HCT116 (cell line): ENCODE results near the gene CSF1R. TPM values are rescaled to one million over a fixed set of nuclear protein-coding genes. Genes with fewer than 3 reads are reported as not detected.

Experiments used
- ATAC-seq: fragments of 200-7000 bp; cut with Tn5 transposase; 2 replicates; pipeline ENCODE4 v1.9.1; 2020; ENCODE audit warnings: mild to moderate bottlenecking, moderate library complexity
- BruUV-seq: library from RNA; stranded (reverse); fragments of 400-500 nt; replicated peaks from 2 replicates; lab custom pipeline; 2021; lab: Mats Ljungman, UMichigan
- CTCF ChIA-PET: fragments of 300-600 bp; sonication (Branson Sonifier 250); formaldehyde crosslinking; loops from one replicate; lab custom pipeline; 2021; ENCODE audit warnings: antibody characterized with exemption; lab: Charles Lee
- POLR2A ChIA-PET: fragments of 300-600, 350-600 bp; sonication (Branson Sonifier 250); formaldehyde crosslinking; loops from one replicate; lab custom pipeline; 2021; ENCODE audit warnings: antibody characterized with exemption; lab: Charles Lee
- RAD21 ChIA-PET, 2 experiments: fragments of 300-600 bp; sonication (Branson Sonifier 250); formaldehyde crosslinking; loops; one replicate each; lab custom pipeline; 2023; ENCODE audit warnings: low total read pairs in 2 of 2; ENCODE audit not compliant: uncharacterized antibody in 2 of 2, unreplicated experiment in 2 of 2, low non-redundant PET in 1 of 2; lab: Charles Lee
- DNase-seq: peaks from one replicate; pipeline ENCODE4 v3.0.0-alpha.2; 2010; ENCODE audit warnings: low read depth, low spot score
- H2AFZ ChIP-seq: fragments of 200-600 bp; shearing (Covaris generic), sonication (generic); 2 replicates; pipeline ENCODE4 v1.6.1; 2017; ENCODE audit warnings: low read depth, mixed run types, mixed read lengths, antibody characterized with exemption, low read length; ENCODE audit not compliant: poor library complexity, severe bottlenecking
- H3K27ac ChIP-seq: 2 replicates; pipeline ENCODE4 v1.5.1; 2012; ENCODE audit warnings: low read depth, low read length
- H3K27me3 ChIP-seq: fragments of 200-600 bp; sonication (generic); 2 replicates; pipeline ENCODE4 v1.6.1; 2016; ENCODE audit warnings: mixed run types, low read length, mixed read lengths; ENCODE audit not compliant: insufficient read depth
- H3K36me3 ChIP-seq, 2 experiments: fragments of 200-500 bp in 1 of 2; fragments of 200-600 bp in 1 of 2; sonication (Bioruptor generic) in 1 of 2; sonication (generic) in 1 of 2; 2 replicates each; pipeline versions ENCODE4 v1.5.1 to v1.6.1; 2014 to 2016; ENCODE audit warnings: low read length in 2 of 2, inconsistent platforms in 1 of 2, mixed read lengths in 1 of 2, mixed run types in 1 of 2; ENCODE audit not compliant: insufficient read depth in 2 of 2, control insufficient read depth in 1 of 2
- H3K4me1 ChIP-seq, 2 experiments: fragments of 200-600 bp in 1 of 2; sonication (generic) in 1 of 2; 2 replicates each; pipeline versions ENCODE4 v1.5.1 to v1.6.1; 2012 to 2017; ENCODE audit warnings: low read length in 2 of 2, inconsistent platforms in 1 of 2, mild to moderate bottlenecking in 1 of 2, mixed read lengths in 1 of 2, mixed run types in 1 of 2, moderate library complexity in 1 of 2; ENCODE audit not compliant: insufficient read depth in 2 of 2, control insufficient read depth in 1 of 2
- H3K4me2 ChIP-seq: fragments of 200-600 bp; sonication (generic); 2 replicates; pipeline ENCODE4 v1.6.1; 2017; ENCODE audit warnings: mixed run types, low read length, mixed read lengths
- H3K4me3 ChIP-seq, 2 experiments: fragments of 200-600 bp in 1 of 2; sonication (generic) in 1 of 2; replicated peaks in 1 of 2; 2 replicates each; pipeline ENCODE4 v1.5.1; 2011 to 2016; ENCODE audit warnings: low read length in 2 of 2, control low read depth in 1 of 2, low read depth in 1 of 2, mild to moderate bottlenecking in 1 of 2, mixed read lengths in 1 of 2, mixed run types in 1 of 2
- H3K79me2 ChIP-seq: fragments of 200-600 bp; sonication (generic); 2 replicates; pipeline ENCODE4 v1.6.1; 2017; ENCODE audit warnings: mild to moderate bottlenecking, mixed run types, low read length, moderate library complexity, mixed read lengths; ENCODE audit not compliant: insufficient read depth
- H3K9ac ChIP-seq: fragments of 200-600 bp; sonication (generic); 2 replicates; pipeline ENCODE4 v1.6.1; 2016; ENCODE audit warnings: low read length, mixed read lengths
- H3K9me2 ChIP-seq: fragments of 200-600 bp; sonication (generic), shearing (Covaris generic); 2 replicates; pipeline ENCODE4 v1.6.1; 2017; ENCODE audit warnings: mixed run types, mild to moderate bottlenecking, moderate library complexity; ENCODE audit not compliant: insufficient read depth
- H3K9me3 ChIP-seq, 2 experiments: fragments of 200-500 bp in 1 of 2; fragments of 200-600 bp in 1 of 2; sonication (Bioruptor generic) in 1 of 2; sonication (generic) in 1 of 2; 2 replicates each; pipeline ENCODE4 v1.6.1; 2014 to 2017; ENCODE audit warnings: low read length in 2 of 2, mixed read lengths in 2 of 2, inconsistent platforms in 1 of 2, low read depth in 1 of 2, mild to moderate bottlenecking in 1 of 2, mixed run types in 1 of 2, moderate library complexity in 1 of 2; ENCODE audit not compliant: control insufficient read depth in 1 of 2, insufficient read depth in 1 of 2
- H4K20me1 ChIP-seq: fragments of 200-600 bp; sonication (generic), shearing (Covaris generic); 2 replicates; pipeline ENCODE4 v1.6.1; 2017; ENCODE audit warnings: mixed run types, mild to moderate bottlenecking, moderate library complexity; ENCODE audit not compliant: insufficient read depth
- CEBPB ChIP-seq: IDR thresholded peaks from 2 replicates; pipeline ENCODE4 v1.6.1; 2012; ENCODE audit warnings: low read depth
- CTCF ChIP-seq, 3 experiments: fragments of 200-600 bp in 1 of 3; sonication (generic) in 1 of 3; IDR thresholded peaks in 2 of 3; conservative IDR thresholded peaks in 1 of 3; 2 replicates each; pipeline ENCODE4 v1.5.1; 2012 to 2017; ENCODE audit warnings: low read depth in 2 of 3, low read length in 2 of 3, antibody characterized with exemption in 1 of 3, borderline replicate concordance in 1 of 3, control low read depth in 1 of 3, mild to moderate bottlenecking in 1 of 3, mixed read lengths in 1 of 3, mixed run types in 1 of 3, moderate library complexity in 1 of 3; ENCODE audit not compliant: insufficient read depth in 1 of 3
- EGR1 ChIP-seq: IDR thresholded peaks from 2 replicates; pipeline ENCODE4 v1.6.1; 2012; ENCODE audit warnings: low read depth
- EZH2 ChIP-seq: fragments of 200-600 bp; sonication (generic); IDR thresholded peaks from 2 replicates; pipeline ENCODE4 v1.6.1; 2017; ENCODE audit warnings: antibody characterized with exemption, mixed run types
- EZH2phosphoT487 ChIP-seq: fragments of 200-600 bp; IDR thresholded peaks from 2 replicates; pipeline ENCODE4 v1.6.1; 2018; ENCODE audit warnings: antibody characterized with exemption, borderline replicate concordance
- FOSL1 ChIP-seq: IDR thresholded peaks from 2 replicates; pipeline ENCODE4 v1.6.1; 2012; ENCODE audit warnings: low read depth
- RAD21 ChIP-seq: IDR thresholded peaks from 2 replicates; pipeline ENCODE4 v1.6.1; 2012; ENCODE audit warnings: low read depth, mild to moderate bottlenecking
- SIN3A ChIP-seq: IDR thresholded peaks from 2 replicates; pipeline ENCODE4 v1.6.1; 2012; ENCODE audit warnings: low read depth
- SRF ChIP-seq: IDR thresholded peaks from 2 replicates; pipeline ENCODE4 v1.6.1; 2012; ENCODE audit warnings: low read depth
- ZBTB33 ChIP-seq: IDR thresholded peaks from 2 replicates; pipeline ENCODE4 v1.6.1; 2011; ENCODE audit warnings: mild to moderate bottlenecking, low read length, moderate library complexity; ENCODE audit not compliant: insufficient replicate concordance; ENCODE audit errors: extremely low read depth
- ZFX ChIP-seq: fragments of 450-650 bp; IDR thresholded peaks from 2 replicates; pipeline ENCODE4 v1.6.1; 2017
- ZNF274 ChIP-seq: fragments of 200-500 bp; sonication (Bioruptor generic); IDR thresholded peaks from 2 replicates; pipeline ENCODE4 v1.6.1; 2014; ENCODE audit warnings: mild to moderate bottlenecking, low read depth, low read length, inconsistent platforms
- intact Hi-C: fragments of 100-400 bp; cut with micrococcal nuclease; formaldehyde crosslinking; loops from 2 replicates; pipeline ENCODE4 v1.10.0; 2022
- total RNA-seq: library from RNA; stranded (reverse); gene quantifications from one replicate; pipeline ENCODE4 v1.2.1, GENCODE V29; 2021; ENCODE audit not compliant: unreplicated experiment
- TF ChIP-seq, protein P1 (sequence below): IDR thresholded peaks from 2 replicates; pipeline ENCODE4 v1.6.1; 2012; ENCODE audit warnings: low read depth
- TF ChIP-seq, protein P2 (sequence below): IDR thresholded peaks from 2 replicates; pipeline ENCODE4 v1.6.1; 2012

CSF1R gene
- total RNA-seq, 1 experiment from 2014 or later, result 0.17 TPM

DNA sequence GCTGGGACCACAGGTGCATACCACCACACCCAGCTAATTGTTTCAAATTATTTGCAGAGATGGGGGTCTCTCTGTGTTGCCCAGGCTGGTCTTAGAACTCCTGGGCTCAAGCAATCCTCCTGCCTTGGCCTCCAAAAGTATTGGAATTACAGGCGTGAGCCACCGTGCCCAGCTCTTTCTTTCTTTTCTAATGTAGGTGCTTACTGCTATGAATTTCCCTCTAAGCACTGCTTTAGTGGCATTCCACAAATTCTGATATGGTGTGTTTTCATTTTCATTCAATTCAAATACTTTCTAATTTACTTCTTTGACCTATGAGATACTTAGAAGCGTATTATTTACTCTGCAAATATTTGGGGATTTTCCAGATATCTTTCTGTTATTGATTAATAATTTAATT, 70.9 kb downstream of the CSF1R start (continued):
- TF ChIP-seq ZBTB33, result no peak
- TF ChIP-seq ZFX, result no peak
- TF ChIP-seq, all 23 proteins: peak for 0

DNA sequence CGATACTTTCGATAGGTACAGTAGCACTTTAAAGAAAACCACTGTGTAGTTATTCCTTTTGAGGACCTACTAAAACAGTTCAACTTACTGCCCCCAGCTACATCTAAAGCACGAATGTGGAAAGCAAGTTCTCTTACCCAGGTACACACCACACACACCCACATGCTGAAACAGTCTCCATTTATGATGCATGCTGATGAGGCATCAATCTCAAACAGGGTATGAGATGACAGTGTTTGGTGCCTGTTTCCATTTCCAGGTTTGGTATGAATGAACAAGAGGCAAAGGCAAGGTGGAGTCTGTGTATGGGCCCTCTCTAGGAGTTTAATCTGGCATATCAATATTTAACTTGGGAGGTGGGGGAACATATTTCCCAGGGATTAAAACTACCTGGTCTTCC, 71.9 kb downstream of the CSF1R start:
- CTCF ChIA-PET, result no interaction called here
- no peak overlapping the region for H3K4me2 ChIP-seq
- H3K4me1 ChIP-seq, result peaks cover 4 to 33% of the 10 kb centered on the region in 2 experiments; a peak in 3 of 4 replicates
- intact Hi-C loops, result no loop called here
- RAD21 ChIA-PET, result no interaction called here
- H3K27ac ChIP-seq, result no peak overlapping the region
- H3K9ac ChIP-seq, result no peak overlapping the region
- peaks cover 0 to 18% of the 10 kb centered on the region in 2 experiments; a peak in 1 of 4 replicates for H3K9me3 ChIP-seq
- no peaks in the 10 kb centered on the region for H4K20me1 ChIP-seq
- DNase-seq (no peak), ATAC-seq (no peak)
- BruUV-seq, result no TSS peak
- H2AFZ ChIP-seq, result no peak overlapping the region
- H3K79me2 ChIP-seq, result peaks cover 90% of the 10 kb centered on the region
- no peak overlapping the region for H3K4me3 ChIP-seq
- H3K9me2 ChIP-seq, result no peaks in the 10 kb centered on the region
- H3K36me3 ChIP-seq, result peaks cover 52 to 92% of the 10 kb centered on the region in 2 experiments
- POLR2A ChIA-PET, result no interaction called here
- no peaks in the 10 kb centered on the region for H3K27me3 ChIP-seq
- TF ChIP-seq CEBPB, result no peak
- TF ChIP-seq, protein P1, sequence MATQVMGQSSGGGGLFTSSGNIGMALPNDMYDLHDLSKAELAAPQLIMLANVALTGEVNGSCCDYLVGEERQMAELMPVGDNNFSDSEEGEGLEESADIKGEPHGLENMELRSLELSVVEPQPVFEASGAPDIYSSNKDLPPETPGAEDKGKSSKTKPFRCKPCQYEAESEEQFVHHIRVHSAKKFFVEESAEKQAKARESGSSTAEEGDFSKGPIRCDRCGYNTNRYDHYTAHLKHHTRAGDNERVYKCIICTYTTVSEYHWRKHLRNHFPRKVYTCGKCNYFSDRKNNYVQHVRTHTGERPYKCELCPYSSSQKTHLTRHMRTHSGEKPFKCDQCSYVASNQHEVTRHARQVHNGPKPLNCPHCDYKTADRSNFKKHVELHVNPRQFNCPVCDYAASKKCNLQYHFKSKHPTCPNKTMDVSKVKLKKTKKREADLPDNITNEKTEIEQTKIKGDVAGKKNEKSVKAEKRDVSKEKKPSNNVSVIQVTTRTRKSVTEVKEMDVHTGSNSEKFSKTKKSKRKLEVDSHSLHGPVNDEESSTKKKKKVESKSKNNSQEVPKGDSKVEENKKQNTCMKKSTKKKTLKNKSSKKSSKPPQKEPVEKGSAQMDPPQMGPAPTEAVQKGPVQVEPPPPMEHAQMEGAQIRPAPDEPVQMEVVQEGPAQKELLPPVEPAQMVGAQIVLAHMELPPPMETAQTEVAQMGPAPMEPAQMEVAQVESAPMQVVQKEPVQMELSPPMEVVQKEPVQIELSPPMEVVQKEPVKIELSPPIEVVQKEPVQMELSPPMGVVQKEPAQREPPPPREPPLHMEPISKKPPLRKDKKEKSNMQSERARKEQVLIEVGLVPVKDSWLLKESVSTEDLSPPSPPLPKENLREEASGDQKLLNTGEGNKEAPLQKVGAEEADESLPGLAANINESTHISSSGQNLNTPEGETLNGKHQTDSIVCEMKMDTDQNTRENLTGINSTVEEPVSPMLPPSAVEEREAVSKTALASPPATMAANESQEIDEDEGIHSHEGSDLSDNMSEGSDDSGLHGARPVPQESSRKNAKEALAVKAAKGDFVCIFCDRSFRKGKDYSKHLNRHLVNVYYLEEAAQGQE, result no peak
- no peak for TF ChIP-seq EZH2
- TF ChIP-seq RAD21, result no peak
- no peak for TF ChIP-seq ZNF274
- TF ChIP-seq, protein P2, sequence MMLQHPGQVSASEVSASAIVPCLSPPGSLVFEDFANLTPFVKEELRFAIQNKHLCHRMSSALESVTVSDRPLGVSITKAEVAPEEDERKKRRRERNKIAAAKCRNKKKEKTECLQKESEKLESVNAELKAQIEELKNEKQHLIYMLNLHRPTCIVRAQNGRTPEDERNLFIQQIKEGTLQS, result no peak
- no peak for TF ChIP-seq FOSL1
- TF ChIP-seq EGR1, result no peak
- no peak for TF ChIP-seq CTCF (IDR thresholded peaks at IDR 0.05 in 2 of 3, conservative IDR thresholded peaks at IDR 0.05 in 1 of 3; ENCODE audit: borderline replicate concordance in 1 of 3, insufficient read depth in 1 of 3, low read depth in 2 of 3, low read length in 2 of 3)
- no peak for TF ChIP-seq SIN3A
- no peak for TF ChIP-seq EZH2phosphoT487
- no peak for TF ChIP-seq ZFX
- TF ChIP-seq SRF, result no peak
- TF ChIP-seq, all 23 proteins: peak for 0
